Forelimb muscle (tissue), 1 donor: ENCODE results near the gene SORCS2. TPM values are rescaled to one million over a fixed set of nuclear protein-coding genes. Genes with fewer than 3 reads are reported as not detected.

ENCODE experiments used
- DNase-seq: peaks from one replicate; pipeline ENCODE4 v3.0.0-alpha.2; 2013; ENCODE audit warnings: low read depth
- polyA plus RNA-seq: library from polyadenylated mRNA; unstranded; fragments of 120-200 nt; gene quantifications from one replicate; pipeline ENCODE4 v1.2.1, GENCODE V29; 2013; ENCODE audit not compliant: insufficient read length

Gene SORCS2
- polyA plus RNA-seq, 1 donor = 8.8 TPM

- no peak for DNase-seq
These were observed 512.3 kb downstream of the SORCS2 start for GRCh38 chr4:7704625-7705024.

- no peak for DNase-seq
These were observed 512.7 kb downstream of the SORCS2 start for GRCh38 chr4:7705062-7705461.

- no peak for DNase-seq
These were observed 513.3 kb downstream of the SORCS2 start for GRCh38 chr4:7705593-7705992.

- no peak for DNase-seq
These were observed 515.9 kb downstream of the SORCS2 start for GRCh38 chr4:7708238-7708637.

GRCh38 chr4:7708981-7709380, 516.6 kb downstream of the SORCS2 start:
- DNase-seq = no peak

- DNase-seq = no peak
These were observed 517.1 kb downstream of the SORCS2 start for GRCh38 chr4:7709431-7709830.

- no peak for DNase-seq
These were observed 517.8 kb downstream of the SORCS2 start for GRCh38 chr4:7710126-7710525.

- DNase-seq = no peak
These were observed 518.4 kb downstream of the SORCS2 start for GRCh38 chr4:7710576-7711306.

GRCh38 chr4:7711307-7711963, 519.1 kb downstream of the SORCS2 start:
- DNase-seq = no peak

GRCh38 chr4:7712021-7712671, 519.8 kb downstream of the SORCS2 start:
- DNase-seq = no peak

GRCh38 chr4:7713757-7714156, 521.4 kb downstream of the SORCS2 start:
- no peak for DNase-seq

GRCh38 chr4:7714176-7714575, 521.8 kb downstream of the SORCS2 start:
- DNase-seq = no peak

- DNase-seq = no peak
These were observed 522.4 kb downstream of the SORCS2 start for GRCh38 chr4:7714738-7715137.

GRCh38 chr4:7715271-7716009, 523.1 kb downstream of the SORCS2 start:
- DNase-seq = no peak

- DNase-seq = no peak
These were observed 523.8 kb downstream of the SORCS2 start for GRCh38 chr4:7716010-7716721.

GRCh38 chr4:7717161-7717560, 524.8 kb downstream of the SORCS2 start:
- DNase-seq = no peak

GRCh38 chr4:7717946-7718490, 525.7 kb downstream of the SORCS2 start:
- no peak for DNase-seq

- no peak for DNase-seq
These were observed 527.2 kb downstream of the SORCS2 start for GRCh38 chr4:7719354-7720174.

GRCh38 chr4:7721984-7722551, 529.7 kb downstream of the SORCS2 start:
- DNase-seq = no peak

GRCh38 chr4:7722766-7723387, 530.5 kb downstream of the SORCS2 start:
- no peak for DNase-seq
